Measurements from ENCODE around the gene PLAC1. TPM values are rescaled to one million over a fixed set of nuclear protein-coding genes. Genes with fewer than 3 reads are reported as not detected.

PLAC1 gene
- total and polyA plus RNA-seq, 2 experiments from 2014 or later: 0.50 to 0.83 TPM

- no peaks in the 10 kb centered on the region for H3K79me2 ChIP-seq (replicated peaks; ENCODE audit: insufficient read depth)
- H3K4me3 ChIP-seq: no peak overlapping the region
- no peak overlapping the region for H3K27ac ChIP-seq (ENCODE audit: low read depth)
- ATAC-seq: no peak
- H3K4me3 Mint-ChIP-seq: no peak overlapping the region
- no peak overlapping the region for H3K27ac Mint-ChIP-seq
- H2AFZ ChIP-seq: no peak overlapping the region
- no peaks in the 10 kb centered on the region for H3K36me3 Mint-ChIP-seq (ENCODE audit: low read depth)
- H4K20me1 ChIP-seq (replicated peaks; ENCODE audit: insufficient read depth): no peaks in the 10 kb centered on the region
- TF ChIP-seq CTCF (conservative IDR thresholded peaks at IDR 0.05; ENCODE audit: low read depth in 2 of 2): no peak
- no peaks in the 10 kb centered on the region for H3K36me3 ChIP-seq (ENCODE audit: insufficient read depth)
- H3K27me3 Mint-ChIP-seq (ENCODE audit: insufficient read depth, low read depth, poor library complexity): no peaks in the 10 kb centered on the region
- DNase-seq (ENCODE audit: low spot score): no peak
- no peak overlapping the region for H3K4me2 ChIP-seq
- no peaks in the 10 kb centered on the region for H3K4me1 Mint-ChIP-seq
- H3K4me1 ChIP-seq (ENCODE audit: insufficient read depth): no peaks in the 10 kb centered on the region
- no peaks in the 10 kb centered on the region for H3K9me3 Mint-ChIP-seq
- no peaks in the 10 kb centered on the region for H3F3A ChIP-seq (replicated peaks; ENCODE audit: low read depth)
- H3K27me3 ChIP-seq (ENCODE audit: insufficient read depth): no peaks in the 10 kb centered on the region
- no peaks in the 10 kb centered on the region for H3K9me2 ChIP-seq (ENCODE audit: insufficient read depth)
Measured at GRCh38 chrX:134591502-134591901, 66.8 kb downstream of the PLAC1 start.

- no peak overlapping the region for H3K4me3 ChIP-seq
- no peaks in the 10 kb centered on the region for H3F3A ChIP-seq (replicated peaks; ENCODE audit: low read depth)
- H3K27ac ChIP-seq (ENCODE audit: low read depth): no peak overlapping the region
- H2AFZ ChIP-seq: no peak overlapping the region
- H3K4me1 ChIP-seq (ENCODE audit: insufficient read depth): no peaks in the 10 kb centered on the region
- H3K9me3 Mint-ChIP-seq: no peaks in the 10 kb centered on the region
- no peaks in the 10 kb centered on the region for H3K36me3 Mint-ChIP-seq (ENCODE audit: low read depth)
- no peak overlapping the region for H3K27ac Mint-ChIP-seq
- H3K4me1 Mint-ChIP-seq: no peaks in the 10 kb centered on the region; the same call in 2 of the 3 replicates
- DNase-seq (ENCODE audit: low spot score) (no peak), ATAC-seq (no peak)
- peaks cover 3% of the 10 kb centered on the region for H3K27me3 Mint-ChIP-seq (ENCODE audit: insufficient read depth, low read depth, poor library complexity)
- no peaks in the 10 kb centered on the region for H3K27me3 ChIP-seq (ENCODE audit: insufficient read depth)
- no peaks in the 10 kb centered on the region for H4K20me1 ChIP-seq (replicated peaks; ENCODE audit: insufficient read depth)
- no peaks in the 10 kb centered on the region for H3K79me2 ChIP-seq (replicated peaks; ENCODE audit: insufficient read depth)
- H3K4me2 ChIP-seq: no peak overlapping the region
- no peak overlapping the region for H3K4me3 Mint-ChIP-seq
- no peaks in the 10 kb centered on the region for H3K9me2 ChIP-seq (ENCODE audit: insufficient read depth)
- no peaks in the 10 kb centered on the region for H3K36me3 ChIP-seq (ENCODE audit: insufficient read depth)
- TF ChIP-seq JUNB (IDR thresholded peaks at IDR 0.05; ENCODE audit: unreplicated experiment): no peak
- no peak for TF ChIP-seq NANOG (IDR thresholded peaks at IDR 0.05; ENCODE audit: borderline replicate concordance)
- no peak for TF ChIP-seq EZH2phosphoT487 (IDR thresholded peaks at IDR 0.05; ENCODE audit: unreplicated experiment)
- no peak for TF ChIP-seq CTCF (conservative IDR thresholded peaks at IDR 0.05; ENCODE audit: low read depth in 2 of 2)
- no peak for TF ChIP-seq STAT1 (IDR thresholded peaks at IDR 0.05; ENCODE audit: unreplicated experiment)
- TF ChIP-seq EZH2 (IDR thresholded peaks at IDR 0.05; ENCODE audit: low read depth, unreplicated experiment): no peak
- no peak for TF ChIP-seq POLR2AphosphoS5 (IDR thresholded peaks at IDR 0.05; ENCODE audit: low read depth)
- TF ChIP-seq REST (IDR thresholded peaks at IDR 0.05; ENCODE audit: unreplicated experiment): no peak
- TF ChIP-seq ZNF331 (CRISPR knock-in tag; IDR thresholded peaks at IDR 0.05; ENCODE audit: low read depth): no peak
- no peak for TF ChIP-seq CREB1 (CRISPR knock-in tag; IDR thresholded peaks at IDR 0.05; ENCODE audit: low read depth)
Measured at GRCh38 chrX:134588806-134589205, 69.5 kb downstream of the PLAC1 start.
